HL-60 (cell line): ENCODE data around the gene MAK.
"Not testable (repeated sequence)": the region's sequence is repeated elsewhere in the genome, so short reads cannot be mapped to it uniquely, and the experiment has no call there.

ENCODE experiments used
- DNase-seq, 2 experiments: peaks; one replicate each; pipeline ENCODE4 v3.0.0-alpha.2; 2010 to 2020; ENCODE audit warnings: low read depth in 1 of 2, low spot score in 1 of 2
- H3K27ac ChIP-seq: fragments of 250-450 bp; sonication (Bioruptor Pico); replicated peaks from 2 replicates; pipeline ENCODE4 v1.5.1; 2020; ENCODE audit warnings: mild to moderate bottlenecking, moderate library complexity
- H3K27me3 ChIP-seq: fragments of 250-450 bp; sonication (Bioruptor Pico); 2 replicates; pipeline ENCODE4 v1.5.1; 2021; ENCODE audit warnings: mild to moderate bottlenecking, moderate library complexity; ENCODE audit not compliant: insufficient read depth, poor library complexity, severe bottlenecking
- H3K4me3 ChIP-seq: replicated peaks from 2 replicates; pipeline ENCODE4 v1.5.1; 2011; ENCODE audit warnings: mild to moderate bottlenecking, control low read depth, low read length; ENCODE audit not compliant: insufficient read depth
- CTCF ChIP-seq: IDR thresholded peaks from one replicate; pipeline ENCODE4 v1.5.1; 2011; ENCODE audit warnings: low read length, control low read depth, inconsistent platforms; ENCODE audit not compliant: insufficient read depth
- GABPA ChIP-seq: IDR thresholded peaks from 2 replicates; pipeline ENCODE4 v1.6.1; 2012; ENCODE audit warnings: low read depth
- POLR2AphosphoS5 ChIP-seq: IDR thresholded peaks from 2 replicates; pipeline ENCODE4 v1.6.1; 2012; ENCODE audit warnings: low read depth
- REST ChIP-seq: IDR thresholded peaks from 2 replicates; pipeline ENCODE4 v1.6.1; 2012; ENCODE audit warnings: low read depth; ENCODE audit not compliant: insufficient replicate concordance
- SPI1 ChIP-seq: IDR thresholded peaks from 2 replicates; pipeline ENCODE4 v1.6.1; 2012; ENCODE audit warnings: low read depth, mild to moderate bottlenecking, borderline replicate concordance

The MAK gene

GRCh38 chr6:10721850-10722569 is 116.3 kb downstream of the MAK start:
- DNase-seq = no peak
- Histone ChIP-seq H3K27me3 (no peaks in the 10 kb centered on the region), H3K4me3 (peak overlapping the region; percentile 46), H3K27ac (peak overlapping the region; percentile 79)
- TF ChIP-seq GABPA (no peak), CTCF (no peak), POLR2AphosphoS5 (no peak), REST (no peak), SPI1 (no peak)

DNA sequence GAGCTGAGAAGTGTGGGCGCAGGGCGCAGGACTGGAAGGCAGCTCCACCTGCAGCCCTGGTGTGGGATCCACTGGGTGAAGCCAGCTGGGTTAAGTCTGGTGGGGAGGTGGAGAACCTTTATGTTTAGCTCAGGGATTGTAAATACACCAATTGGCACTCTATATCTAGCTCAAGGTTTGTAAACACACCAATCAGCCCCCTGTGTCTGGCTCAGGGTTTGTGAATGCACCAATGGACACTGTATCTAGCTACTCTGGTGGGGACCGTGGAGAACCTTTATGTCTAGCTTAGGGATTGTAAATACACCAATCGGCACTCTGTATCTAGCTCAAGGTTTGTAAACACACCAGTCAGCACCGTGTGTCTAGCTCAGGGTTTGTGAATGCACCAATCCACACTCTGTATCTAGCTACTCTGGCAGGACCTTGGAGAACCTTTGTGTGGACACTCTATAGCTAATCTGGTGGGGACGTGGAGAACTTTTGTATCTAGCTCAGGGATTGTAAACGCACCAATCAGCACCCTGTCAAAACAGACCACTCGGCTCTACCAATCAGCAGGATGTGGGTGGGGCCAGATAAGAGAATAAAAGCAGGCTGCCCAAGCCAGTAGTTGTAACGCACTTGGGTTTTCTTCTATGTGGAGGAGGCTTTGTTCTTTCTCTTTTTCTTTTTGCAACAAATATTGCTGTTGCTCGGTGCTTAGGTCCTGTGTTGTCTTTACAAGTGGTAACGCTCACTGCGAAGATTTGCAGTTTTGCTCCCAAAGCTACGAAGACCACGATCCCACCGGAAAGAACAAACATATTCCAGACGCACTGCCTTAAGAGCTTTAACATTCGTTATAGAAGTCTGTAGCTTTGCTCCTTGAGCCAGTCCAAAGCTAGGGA is 117.1 kb downstream of the MAK start:
- peak overlapping the region; percentile 83 for H3K27ac ChIP-seq
- H3K27me3 ChIP-seq = not testable (repeated sequence)
- peak in 1 of 2 experiments; percentile 27 for DNase-seq
- H3K4me3 ChIP-seq = peak overlapping the region; percentile 49

GRCh38 chr6:10720265-10720959 is 117.9 kb downstream of the MAK start:
- no peaks in the 10 kb centered on the region for H3K27me3 ChIP-seq
- peak in 1 of 2 experiments; percentile 54 for DNase-seq
- H3K27ac ChIP-seq = peak overlapping the region; percentile 83
- TF ChIP-seq CTCF (no peak), SPI1 (no peak), GABPA (no peak), REST (no peak), POLR2AphosphoS5 (0 out of 2 replicates have a peak, but pooled peaks have one; percentile 14)
- peak overlapping the region; percentile 49 for H3K4me3 ChIP-seq

- DNase-seq = no peak
- no peak for TF ChIP-seq POLR2AphosphoS5
- TF ChIP-seq REST = no peak
- no peak for TF ChIP-seq CTCF
- TF ChIP-seq GABPA = no peak
- no peak for TF ChIP-seq SPI1
- no peaks in the 10 kb centered on the region for H3K27me3 ChIP-seq
- peak overlapping the region; percentile 49 for H3K4me3 ChIP-seq
- H3K27ac ChIP-seq = peak overlapping the region; percentile 83
These were observed 118.4 kb downstream of the MAK start for GRCh38 chr6:10719964-10720264.
